K562 (cell line): ENCODE results near the gene ERMN. TPM values are rescaled to one million over a fixed set of nuclear protein-coding genes. Genes with fewer than 3 reads are reported as not detected.

ENCODE experiments used
- ATAC-seq: fragments of 200-7000 bp; cut with Tn5 transposase; 3 replicates; pipeline ENCODE4 v1.9.1; 2020; ENCODE audit warnings: moderate library complexity
- Bru-seq: library from RNA; stranded (reverse); fragments of 400-500 nt; gene quantifications from one replicate; lab custom pipeline; 2021; lab: Mats Ljungman, UMichigan
- BruChase-seq, 2 experiments: library from RNA; stranded (reverse); fragments of 400-500 nt; gene quantifications; one replicate each; lab custom pipeline; 2021; lab: Mats Ljungman, UMichigan
- BruUV-seq: library from RNA; stranded (reverse); fragments of 400-500 nt; replicated peaks from 2 replicates; lab custom pipeline; 2021; lab: Mats Ljungman, UMichigan
- CTCF ChIA-PET: fragments of 300-600 bp; formaldehyde crosslinking; extraction: SDS; loops from one replicate; lab custom pipeline; 2021; ENCODE audit warnings: low intra/inter-chr PET ratio; lab: Yijun Ruan, JAX
- POLR2A ChIA-PET: fragments of 300-600, 350-650 bp; sonication (Branson Sonifier 250); formaldehyde crosslinking; extraction: SDS; loops from one replicate; lab custom pipeline; 2021; ENCODE audit warnings: antibody characterized with exemption, inconsistent platforms; lab: Yijun Ruan, JAX
- DNase-seq, 4 experiments: peaks; one replicate each; pipeline versions ENCODE4 v3.0.0 to v3.0.0-alpha.2; 2011 to 2018; ENCODE audit warnings: low spot score in 3 of 4, mixed read lengths in 3 of 4; ENCODE audit errors: extremely low read depth in 1 of 4
- FAIRE-seq: peaks from 2 replicates; lab custom pipeline; 2011; peaks lifted over from hg19 to GRCh38; lab: Jason Lieb, UNC
- H2AFZ ChIP-seq: 2 replicates; pipeline ENCODE4 v1.6.0; 2011; ENCODE audit warnings: low read depth, low read length, control low read depth, inconsistent platforms
- H3K27ac ChIP-seq: fragments of 200-600 bp; 3 replicates; pipeline ENCODE4 v1.8.0; 2011; ENCODE audit warnings: low read depth, mild to moderate bottlenecking, control low read depth, inconsistent platforms, low read length, moderate library complexity, mixed read lengths; ENCODE audit errors: extremely low read depth
- H3K27me3 ChIP-seq, 2 experiments: fragments of 300-600 bp in 1 of 2; 2 replicates in 1 of 2; 3 replicates in 1 of 2; pipeline versions ENCODE4 v1.6.0 to v1.8.0; 2011; ENCODE audit warnings: inconsistent platforms in 2 of 2, low read length in 2 of 2, mild to moderate bottlenecking in 1 of 2, mixed read lengths in 1 of 2, moderate library complexity in 1 of 2; ENCODE audit not compliant: control insufficient read depth in 2 of 2, insufficient read depth in 2 of 2
- H3K36me3 ChIP-seq: fragments of 300-600 bp; 3 replicates; pipeline ENCODE4 v1.8.0; 2011; ENCODE audit warnings: mild to moderate bottlenecking, low read length, inconsistent platforms; ENCODE audit not compliant: control insufficient read depth, insufficient read depth
- H3K4me1 ChIP-seq, 2 experiments: fragments of 200-600 bp in 1 of 2; replicated peaks in 1 of 2; 2 replicates in 1 of 2; 3 replicates in 1 of 2; pipeline versions ENCODE4 v1.5.1 to v1.8.0; 2011; ENCODE audit warnings: inconsistent platforms in 2 of 2, low read length in 2 of 2, mild to moderate bottlenecking in 1 of 2, mixed read lengths in 1 of 2, moderate library complexity in 1 of 2; ENCODE audit not compliant: control insufficient read depth in 2 of 2, insufficient read depth in 2 of 2
- H3K4me2 ChIP-seq: 2 replicates; pipeline ENCODE4 v1.6.1; 2011; ENCODE audit warnings: low read length, control low read depth, inconsistent platforms, mixed read lengths; ENCODE audit not compliant: insufficient read depth
- H3K4me3 ChIP-seq: fragments of 200-600 bp; sonication (generic), shearing (Covaris generic); 2 replicates; pipeline ENCODE4 v1.5.1; 2016; ENCODE audit warnings: control low read depth, inconsistent platforms
- H3K79me2 ChIP-seq: fragments of 200-600 bp; 3 replicates; pipeline ENCODE4 v1.8.0; 2011; ENCODE audit warnings: low read length, inconsistent platforms; ENCODE audit not compliant: control insufficient read depth, insufficient read depth
- H3K9ac ChIP-seq, 2 experiments: 2 replicates each; pipeline versions ENCODE4 v1.6.0 to v1.6.1; 2011; ENCODE audit warnings: low read depth in 2 of 2, low read length in 2 of 2, control low read depth in 1 of 2, inconsistent platforms in 1 of 2, mild to moderate bottlenecking in 1 of 2, mixed read lengths in 1 of 2; ENCODE audit not compliant: insufficient read depth in 1 of 2
- H3K9me1 ChIP-seq: one replicate; pipeline ENCODE4 v1.6.0; 2011; ENCODE audit warnings: inconsistent platforms, mild to moderate bottlenecking, low read length, moderate library complexity; ENCODE audit not compliant: control insufficient read depth, insufficient read depth
- H3K9me3 ChIP-seq: replicated peaks from 2 replicates; pipeline ENCODE4 v1.5.1; 2011; ENCODE audit warnings: low read depth, low read length, inconsistent platforms; ENCODE audit not compliant: control insufficient read depth, insufficient read depth
- H4K20me1 ChIP-seq: replicated peaks from 2 replicates; pipeline ENCODE4 v1.6.1; 2011; ENCODE audit warnings: low read length, inconsistent platforms, mixed read lengths; ENCODE audit not compliant: control insufficient read depth, insufficient read depth
- BHLHE40 ChIP-seq: IDR thresholded peaks from 2 replicates; pipeline ENCODE4 v1.6.1; 2011; ENCODE audit warnings: low read length, improper control_type of control experiment
- DDX20 ChIP-seq: fragments of 450-650 bp; IDR thresholded peaks from 2 replicates; pipeline ENCODE4 v1.6.1; 2016; ENCODE audit warnings: missing genetic modification characterization, low read depth, mild to moderate bottlenecking, missing compliant biosample characterization, moderate library complexity
- JUN ChIP-seq, 2 experiments: sonication (generic) in 1 of 2; formaldehyde crosslinking in 1 of 2; IDR thresholded peaks; 2 replicates each; pipeline versions ENCODE4 v1.6.1 to v1.8.0; 2012 to 2022; ENCODE audit warnings: borderline replicate concordance in 2 of 2, mild to moderate bottlenecking in 2 of 2, improper control_type of control experiment in 1 of 2, low read depth in 1 of 2, low read length in 1 of 2, missing genetic modification reagents in 1 of 2
- RAD51 ChIP-seq: fragments of 450-650 bp; IDR thresholded peaks from 2 replicates; pipeline ENCODE4 v1.7.1; 2016; ENCODE audit warnings: low read depth, mild to moderate bottlenecking, borderline replicate concordance
- SMAD4 ChIP-seq: fragments of 250-450 bp; sonication (Bioruptor Pico); conservative IDR thresholded peaks from 2 replicates; pipeline ENCODE4 v1.8.0; 2021; ENCODE audit warnings: inconsistent platforms, mild to moderate bottlenecking, moderate library complexity
- in situ Hi-C: fragments of 300-500 bp; cut with MboI; formaldehyde crosslinking; loops from 4 replicates; pipeline ENCODE4 v1.15.0; 2018; ENCODE audit warnings: inconsistent platforms, mixed read lengths
- intact Hi-C: fragments of 100-400 bp; cut with micrococcal nuclease; formaldehyde crosslinking; loops from 2 replicates; pipeline ENCODE4 v1.14.2; 2022
- long read RNA-seq, 3 experiments: library from polyadenylated mRNA in 2 of 3; library from RNA in 1 of 3; unstranded in 2 of 3; stranded (forward) in 1 of 3; transcript quantifications; one replicate each; pipeline ENCODE4 v2.0.0, GENCODE V29; 2019 to 2022
- polyA minus RNA-seq, 3 experiments: library from RNA; depleted of rRNA, polyadenylated mRNA; stranded (reverse); fragments of >200 nt; gene quantifications; 2 replicates each; pipeline ENCODE4 v1.2.3, GENCODE V29; 2011
- polyA plus RNA-seq, 8 experiments: library from polyadenylated mRNA; depleted of rRNA in 4 of 8; stranded (reverse) in 5 of 8; unstranded in 3 of 8; fragments of >200 nt; fragmentation: Nextera tagmentation in 2 of 8; fragmentation: Illumina TruSeq in 1 of 8; extraction: Ambion mirVana in 2 of 8; extraction: Trizol in 1 of 8; gene quantifications; 2 replicates each; pipeline versions ENCODE4 v1.2.1 to v1.2.3, GENCODE V29; 2011 to 2014; ENCODE audit warnings: inconsistent platforms in 1 of 8, missing spikeins in 1 of 8
- total RNA-seq, 7 experiments: library from RNA; depleted of rRNA in 6 of 7; stranded (reverse); fragments of >200 nt in 6 of 7; fragmentation: Illumina TruSeq in 2 of 7; extraction: Trizol in 2 of 7; gene quantifications; 2 replicates each; pipeline versions ENCODE4 v1.2.1 to v1.2.3, GENCODE V29; 2011 to 2021; ENCODE audit warnings: low replicate concordance in 1 of 7

ERMN gene, protein sequence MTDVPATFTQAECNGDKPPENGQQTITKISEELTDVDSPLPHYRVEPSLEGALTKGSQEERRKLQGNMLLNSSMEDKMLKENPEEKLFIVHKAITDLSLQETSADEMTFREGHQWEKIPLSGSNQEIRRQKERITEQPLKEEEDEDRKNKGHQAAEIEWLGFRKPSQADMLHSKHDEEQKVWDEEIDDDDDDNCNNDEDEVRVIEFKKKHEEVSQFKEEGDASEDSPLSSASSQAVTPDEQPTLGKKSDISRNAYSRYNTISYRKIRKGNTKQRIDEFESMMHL
- 0.14 TPM in 1 of 2 replicates, not detected in the other for total RNA-seq (2011; cell fraction: chromatin; rRNA removed; ENCODE audit: low replicate concordance)
- not detected in 2 replicates for total RNA-seq (2011; cell fraction: nucleolus; rRNA removed)
- not detected in 2 replicates for total RNA-seq (2011; cell fraction: nucleoplasm; rRNA removed)
- total RNA-seq (2014; rRNA removed): not detected in 2 replicates
- 0.07 and 0.10 TPM in 2 replicates for total RNA-seq (2014; rRNA removed; fragmentation: Illumina TruSeq; extraction: Trizol)
- total RNA-seq (2015; rRNA removed; fragmentation: Illumina TruSeq; extraction: Trizol): 0.04 TPM in 1 of 2 replicates, not detected in the other
- total RNA-seq (2021): not detected in 2 replicates
- 0.11 and 0.14 TPM in 2 replicates for polyA plus RNA-seq (2011; rRNA removed)
- polyA plus RNA-seq (2011; cell fraction: cytosol; rRNA removed): not detected in 2 replicates
- 0.08 and 0.11 TPM in 2 replicates for polyA plus RNA-seq (2011; cell fraction: nucleus; rRNA removed)
- polyA plus RNA-seq (2012): 0.07 and 0.14 TPM in 2 replicates
- 0.03 TPM in 1 of 2 replicates, not detected in the other for polyA plus RNA-seq (2014; fragmentation: Illumina TruSeq; extraction: Trizol)
- polyA plus RNA-seq (2014; fragmentation: Nextera tagmentation; extraction: Ambion mirVana): under 1 TPM; 0.03 to 0.07 TPM
- not detected in 2 replicates for polyA plus RNA-seq (2014; rRNA removed)
- polyA minus RNA-seq (2011; rRNA and poly(A)+ RNA removed): not detected in 2 replicates
- not detected in 2 replicates for polyA minus RNA-seq (2011; cell fraction: cytosol; rRNA and poly(A)+ RNA removed)
- not detected in 2 replicates for polyA minus RNA-seq (2011; cell fraction: nucleus; rRNA and poly(A)+ RNA removed)
- Bru-seq, nascent RNA: not detected
- BruChase-seq, experiment 1, labeled RNA remaining after a 2-hour chase: percentile 26 among the genes with signal in this experiment
- BruChase-seq, experiment 2, labeled RNA remaining after a 6-hour chase: percentile 20 among the genes with signal in this experiment
- long read RNA-seq, experiment 1: 0 reads
- long read RNA-seq, experiment 2: 0 reads
- long read RNA-seq, experiment 3: 0 reads

DNA sequence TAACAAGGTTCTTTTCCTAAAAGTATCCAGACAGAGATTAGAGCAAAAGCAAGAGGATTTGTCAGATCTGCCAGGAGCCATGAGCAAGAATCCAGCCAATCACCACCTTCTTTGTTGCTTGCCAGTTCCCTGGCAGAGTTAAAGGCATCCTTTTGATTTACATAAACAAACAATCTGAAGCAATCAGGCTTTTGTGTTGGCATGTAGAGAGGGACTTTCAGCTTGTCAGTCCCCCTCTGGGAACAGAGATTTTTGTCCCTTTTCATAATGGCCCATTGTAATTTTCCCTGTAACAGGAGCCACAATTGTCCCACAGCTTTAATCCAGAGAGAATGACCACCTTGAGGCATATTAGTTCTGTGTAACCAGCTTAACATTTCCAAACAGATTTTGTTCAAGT lies at the start of gene ERMN:
ERMN (minus strand) TSS at position 39 of the 400 bp plus-strand sequence. CDS start 182 bp downstream, outside the sequence.
- no TSS peak for BruUV-seq
- no peaks in the 10 kb centered on the region for H3K79me2 ChIP-seq
- no peak within 1 kb of the TSS for H3K27ac ChIP-seq
- H3K9me1 ChIP-seq: no peaks in the 10 kb centered on the region
- ChIA-PET CTCF (no interaction called here), POLR2A (interaction anchor here (0.6 to 1.3 kb wide), 4 partner anchors 9 to 550 kb away, joined by 3 to 4 read pairs (median 4); partner anchors contain the start of gene ACVR1)
- H3K9ac ChIP-seq: no peak within 1 kb of the TSS
- no peaks in the 10 kb centered on the region for H3K36me3 ChIP-seq
- H3K4me1 ChIP-seq: peaks cover 0 to 22% of the 10 kb centered on the region in 2 experiments; a peak in 3 of 5 replicates
- intact Hi-C loops: loop anchor here (2.0 to 5.0 kb wide), 4 partner anchors 127 to 605 kb away; no protein-coding TSS in a partner anchor
- no peak within 1 kb of the TSS for H3K4me3 ChIP-seq
- no peaks in the 10 kb centered on the region for H3K27me3 ChIP-seq
- H3K4me2 ChIP-seq: no peak within 1 kb of the TSS
- H2AFZ ChIP-seq: no peak within 1 kb of the TSS
- FAIRE-seq (no peak), ATAC-seq (no peak), DNase-seq (no peak)
- TF ChIP-seq RAD51 (no peak), SMAD4 (0 out of 2 replicates have a peak, but pooled peaks have one; percentile 16), JUN (IDR thresholded peaks at IDR 0.05; ENCODE audit: borderline replicate concordance, low read depth, low read length) (no peak), JUN (CRISPR knock-in tag; IDR thresholded peaks at IDR 0.05; ENCODE audit: borderline replicate concordance) (no peak), BHLHE40 (no peak), DDX20 (tag) (no peak)
- no peaks in the 10 kb centered on the region for H4K20me1 ChIP-seq
- no peaks in the 10 kb centered on the region for H3K9me3 ChIP-seq
- in situ Hi-C loops: loop anchor here (25.0 kb wide), 1 partner anchor 687 kb away; no protein-coding TSS in a partner anchor
